Glutamatergic neuron (in vitro differentiated cells): Measurements from ENCODE around the gene CABLES2. TPM values are rescaled to one million over a fixed set of nuclear protein-coding genes. Genes with fewer than 3 reads are reported as not detected.

Experiments used
- DNase-seq: peaks from one replicate; pipeline ENCODE4 v3.0.0; 2022
- H3K27ac Mint-ChIP-seq: one replicate; pipeline ENCODE4 v1.8.0; 2020; ENCODE audit warnings: mild to moderate bottlenecking, mixed read lengths, inconsistent platforms; ENCODE audit not compliant: unreplicated experiment
- H3K27me3 Mint-ChIP-seq: one replicate; pipeline ENCODE4 v1.8.0; 2020; ENCODE audit warnings: mild to moderate bottlenecking, moderate library complexity, mixed read lengths, inconsistent platforms; ENCODE audit not compliant: unreplicated experiment
- H3K36me3 Mint-ChIP-seq: one replicate; pipeline ENCODE4 v1.8.0; 2020; ENCODE audit warnings: mild to moderate bottlenecking, mixed read lengths, inconsistent platforms; ENCODE audit not compliant: unreplicated experiment
- H3K4me1 Mint-ChIP-seq: one replicate; pipeline ENCODE4 v1.8.0; 2020; ENCODE audit warnings: mild to moderate bottlenecking, low read depth, mixed read lengths, inconsistent platforms; ENCODE audit not compliant: unreplicated experiment
- H3K4me3 Mint-ChIP-seq: one replicate; pipeline ENCODE4 v1.8.0; 2020; ENCODE audit warnings: mild to moderate bottlenecking, mixed read lengths, inconsistent platforms; ENCODE audit not compliant: unreplicated experiment
- H3K9me3 Mint-ChIP-seq: one replicate; pipeline ENCODE4 v1.8.0; 2020; ENCODE audit warnings: mild to moderate bottlenecking, moderate library complexity, mixed read lengths, inconsistent platforms; ENCODE audit not compliant: unreplicated experiment
- CTCF ChIP-seq: fragments of 200-600 bp; sonication (generic); IDR thresholded peaks from one replicate; pipeline ENCODE4 v1.5.0; 2021; ENCODE audit not compliant: partially characterized antibody, unreplicated experiment
- total RNA-seq: library from RNA; stranded (reverse); fragmentation: NEBNext Ultra II Directional; extraction: Animal tissue kit (Norgen Biotek cat#: 25700); gene quantifications from one replicate; pipeline ENCODE4 v1.2.1, GENCODE V29; 2021; ENCODE audit not compliant: unreplicated experiment

The CABLES2 gene
- total RNA-seq, 1 donor from 2014 or later = 25.3 TPM

GRCh38 chr20:62368976-62369814 is 37.9 kb downstream of the CABLES2 start:
- Mint-ChIP-seq H3K27me3 (peaks cover 16% of the 10 kb centered on the region), H3K9me3 (peaks cover 10% of the 10 kb centered on the region), H3K4me1 (peaks cover 11% of the 10 kb centered on the region), H3K36me3 (peaks cover 4% of the 10 kb centered on the region), H3K27ac (peak overlapping the region; percentile 92), H3K4me3 (peak overlapping the region; percentile 78)
- TF ChIP-seq CTCF = peak; percentile 79
- DNase-seq = peak; percentile 83

- peak overlapping the region; percentile 69 for H3K4me3 Mint-ChIP-seq
- H3K27me3 Mint-ChIP-seq = peaks cover 14% of the 10 kb centered on the region
- peak overlapping the region; percentile 84 for H3K27ac Mint-ChIP-seq
- peak; percentile 82 for DNase-seq
- H3K4me1 Mint-ChIP-seq = peaks cover 9% of the 10 kb centered on the region
- TF ChIP-seq CTCF = no peak
- peaks cover 4% of the 10 kb centered on the region for H3K36me3 Mint-ChIP-seq
- peaks cover 10% of the 10 kb centered on the region for H3K9me3 Mint-ChIP-seq
Measured at GRCh38 chr20:62368392-62368975, 38.6 kb downstream of the CABLES2 start.

- Mint-ChIP-seq H3K36me3 (peaks cover 1% of the 10 kb centered on the region), H3K4me1 (peaks cover 5% of the 10 kb centered on the region), H3K9me3 (peaks cover 6% of the 10 kb centered on the region), H3K4me3 (peak overlapping the region; percentile 69), H3K27me3 (peaks cover 11% of the 10 kb centered on the region), H3K27ac (peak overlapping the region; percentile 84)
- no peak for TF ChIP-seq CTCF
- peak; percentile 77 for DNase-seq
Measured at GRCh38 chr20:62367633-62368391, 39.3 kb downstream of the CABLES2 start.

GRCh38 chr20:62367136-62367632 is 39.9 kb downstream of the CABLES2 start, which contains the start of gene LAMA5:
LAMA5 (minus strand) TSS chr20:62367312; CDS start chr20:62367245, 67 bp downstream.
- DNase-seq = peak; percentile 86
- Mint-ChIP-seq H3K9me3 (peaks cover 6% of the 10 kb centered on the region), H3K27me3 (peaks cover 10% of the 10 kb centered on the region), H3K4me1 (peaks cover 8% of the 10 kb centered on the region), H3K27ac (peak within 1 kb of the TSS; percentile 64), H3K4me3 (peak within 1 kb of the TSS; percentile 84), H3K36me3 (no peaks in the 10 kb centered on the region)
- no peak for TF ChIP-seq CTCF
